ENCODE measurements around the gene ABHD15.

Gene ABHD15

DNA sequence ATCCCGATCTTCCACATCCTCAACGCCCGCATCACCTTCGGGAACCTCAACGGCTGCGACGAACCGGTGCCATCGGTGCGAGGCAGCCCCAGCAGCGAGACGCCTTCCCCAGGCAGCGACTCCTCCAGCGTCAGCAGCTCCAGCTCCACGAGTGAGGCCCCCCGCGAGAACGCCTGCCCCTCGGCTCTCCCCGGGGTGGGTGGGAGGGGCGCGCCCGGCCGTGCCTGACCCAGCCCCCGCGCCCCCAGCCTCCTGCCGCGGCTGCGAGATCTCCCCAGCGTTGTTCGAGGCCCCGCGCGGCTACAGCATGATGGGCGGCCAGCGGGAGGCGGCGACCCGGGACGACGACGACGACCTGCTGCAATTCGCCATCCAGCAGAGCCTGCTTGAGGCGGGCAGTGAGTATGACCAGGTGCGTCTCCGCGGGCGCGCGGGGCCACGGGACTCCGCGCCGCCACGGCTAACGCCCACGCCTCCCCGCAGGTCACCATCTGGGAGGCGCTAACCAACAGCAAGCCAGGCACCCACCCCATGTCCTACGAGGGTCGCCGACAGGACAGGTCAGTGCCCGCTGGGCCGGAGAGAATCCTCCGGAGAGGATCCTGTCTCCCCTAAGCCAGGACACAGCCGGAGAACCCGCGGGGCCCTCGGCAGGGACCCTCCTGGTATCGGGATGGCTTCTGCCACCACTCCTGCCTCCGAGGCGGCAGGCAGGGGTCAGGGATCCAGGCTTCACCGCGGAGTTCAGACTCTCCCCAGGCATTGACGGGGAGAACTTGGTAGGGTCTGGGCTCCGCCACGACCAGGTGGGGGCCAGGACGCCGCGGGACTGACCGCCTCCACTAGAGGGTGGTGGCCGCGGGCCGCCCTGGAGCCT, 45.8 kb upstream of the ABHD15 start:
- no peak for DNase-seq (ENCODE audit: low read depth)
- H3K4me3 ChIP-seq (ENCODE audit: low read depth, low read length): no peak overlapping the region; the same call in 1 of the 2 replicates
- TF ChIP-seq, protein P1, sequence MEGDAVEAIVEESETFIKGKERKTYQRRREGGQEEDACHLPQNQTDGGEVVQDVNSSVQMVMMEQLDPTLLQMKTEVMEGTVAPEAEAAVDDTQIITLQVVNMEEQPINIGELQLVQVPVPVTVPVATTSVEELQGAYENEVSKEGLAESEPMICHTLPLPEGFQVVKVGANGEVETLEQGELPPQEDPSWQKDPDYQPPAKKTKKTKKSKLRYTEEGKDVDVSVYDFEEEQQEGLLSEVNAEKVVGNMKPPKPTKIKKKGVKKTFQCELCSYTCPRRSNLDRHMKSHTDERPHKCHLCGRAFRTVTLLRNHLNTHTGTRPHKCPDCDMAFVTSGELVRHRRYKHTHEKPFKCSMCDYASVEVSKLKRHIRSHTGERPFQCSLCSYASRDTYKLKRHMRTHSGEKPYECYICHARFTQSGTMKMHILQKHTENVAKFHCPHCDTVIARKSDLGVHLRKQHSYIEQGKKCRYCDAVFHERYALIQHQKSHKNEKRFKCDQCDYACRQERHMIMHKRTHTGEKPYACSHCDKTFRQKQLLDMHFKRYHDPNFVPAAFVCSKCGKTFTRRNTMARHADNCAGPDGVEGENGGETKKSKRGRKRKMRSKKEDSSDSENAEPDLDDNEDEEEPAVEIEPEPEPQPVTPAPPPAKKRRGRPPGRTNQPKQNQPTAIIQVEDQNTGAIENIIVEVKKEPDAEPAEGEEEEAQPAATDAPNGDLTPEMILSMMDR (IDR thresholded peaks at IDR 0.05; ENCODE audit: low read depth, low read length, missing control alignments): no peak

DNA sequence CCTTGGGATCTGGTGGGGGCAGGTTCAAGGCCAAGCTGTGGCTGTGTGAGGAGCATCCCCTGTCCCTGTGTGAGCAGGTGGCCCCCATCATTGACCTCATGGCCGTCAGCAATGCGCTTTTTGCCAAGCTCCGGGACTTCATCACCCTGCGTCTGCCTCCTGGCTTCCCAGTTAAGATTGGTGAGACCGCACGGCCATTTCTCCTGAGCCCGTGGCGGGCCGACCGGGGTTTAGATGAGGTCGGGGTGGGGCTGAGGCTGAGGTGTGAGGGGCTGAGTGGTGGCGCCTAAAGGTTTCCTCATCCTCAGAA, 45.2 kb upstream of the ABHD15 start:
- TF ChIP-seq, protein P1 (IDR thresholded peaks at IDR 0.05; ENCODE audit: low read depth, low read length, missing control alignments): no peak
- no peak for DNase-seq (ENCODE audit: low read depth)
- H3K4me3 ChIP-seq (ENCODE audit: low read depth, low read length): no peak overlapping the region

DNA sequence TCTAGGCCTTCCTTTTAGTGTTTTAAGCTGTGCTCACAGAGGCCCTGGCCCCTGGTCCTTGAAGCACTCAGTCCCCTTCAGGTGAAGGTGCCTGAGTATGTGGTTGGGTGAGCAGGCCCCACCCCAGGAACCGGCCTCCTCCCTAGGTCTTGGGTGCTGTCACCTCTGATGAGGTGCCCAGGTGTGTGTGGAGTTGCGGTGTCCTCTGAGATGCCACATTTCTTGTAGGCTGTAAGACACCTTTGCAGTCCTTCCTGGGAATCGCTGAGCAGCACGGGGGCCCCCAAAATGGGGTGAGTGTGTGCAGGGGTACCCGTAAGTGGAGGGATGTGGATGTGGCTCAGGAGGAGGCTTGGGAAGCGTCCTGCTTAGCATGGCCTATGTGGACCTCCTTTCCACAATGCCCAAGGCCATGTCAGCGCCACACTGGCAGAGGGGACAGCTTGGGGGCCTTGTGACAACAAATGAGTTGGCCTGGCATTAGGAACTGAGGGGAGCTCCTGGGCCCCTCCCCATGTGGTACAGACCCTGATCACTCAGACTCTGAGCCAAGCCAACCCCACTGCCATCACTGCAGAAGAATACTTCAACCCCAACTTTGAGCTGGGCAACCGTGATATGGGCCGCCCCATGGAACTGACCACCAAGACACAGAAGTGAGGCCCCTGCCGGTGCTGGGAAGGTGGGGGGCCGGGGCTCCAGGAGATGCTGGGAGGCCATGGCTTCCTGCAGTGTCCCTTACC, 44.7 kb upstream of the ABHD15 start:
- no peak for DNase-seq (ENCODE audit: low read depth)
- H3K4me3 ChIP-seq (ENCODE audit: low read depth, low read length): no peak overlapping the region
- TF ChIP-seq, protein P1 (IDR thresholded peaks at IDR 0.05; ENCODE audit: low read depth, low read length, missing control alignments): no peak

DNA sequence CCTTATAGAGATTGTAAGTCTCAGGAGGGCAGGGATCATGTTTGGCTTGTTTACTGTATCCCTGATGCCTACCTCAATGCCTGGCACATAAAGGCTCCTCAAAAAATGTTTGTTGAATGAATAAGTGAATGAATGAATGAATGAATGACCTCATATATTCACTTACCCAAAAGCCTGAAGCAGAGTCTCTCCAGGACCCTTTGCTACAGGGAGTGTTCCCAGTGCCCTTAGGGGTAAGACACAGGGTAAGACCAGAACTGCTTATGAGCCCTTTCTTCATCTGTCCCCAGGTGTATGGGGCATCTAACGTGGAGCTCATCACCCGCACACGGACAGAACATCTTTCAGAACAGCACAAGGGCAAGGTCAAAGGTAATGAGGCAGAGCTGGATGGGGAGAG, 43.6 kb upstream of the ABHD15 start:
- TF ChIP-seq, protein P1 (IDR thresholded peaks at IDR 0.05; ENCODE audit: low read depth, low read length, missing control alignments): no peak
- no peak overlapping the region for H3K4me3 ChIP-seq (ENCODE audit: low read depth, low read length)
- DNase-seq (ENCODE audit: low read depth): no peak

DNA sequence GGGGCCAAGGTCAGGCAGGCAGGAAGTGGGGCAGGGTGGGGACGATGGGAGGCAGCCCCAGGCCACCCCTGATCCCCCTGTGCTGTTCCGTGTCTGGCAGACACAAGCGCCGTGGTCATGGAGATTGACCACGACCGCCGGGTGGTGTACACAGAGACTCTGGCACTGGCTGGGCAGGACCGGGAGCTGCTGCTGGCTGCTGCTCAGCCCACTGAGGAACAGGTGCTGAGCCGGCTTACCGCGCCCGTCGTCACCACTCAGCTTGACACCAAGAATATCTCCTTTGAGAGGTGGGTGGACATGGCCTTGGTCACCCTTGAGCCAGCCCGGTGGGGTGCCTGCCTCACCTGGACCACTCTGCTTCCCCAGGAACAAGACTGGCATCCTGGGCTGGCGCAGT, 42.1 kb upstream of the ABHD15 start:
- DNase-seq (ENCODE audit: low read depth): no peak
- TF ChIP-seq, protein P1 (IDR thresholded peaks at IDR 0.05; ENCODE audit: low read depth, low read length, missing control alignments): no peak
- no peak overlapping the region for H3K4me3 ChIP-seq (ENCODE audit: low read depth, low read length)

DNA sequence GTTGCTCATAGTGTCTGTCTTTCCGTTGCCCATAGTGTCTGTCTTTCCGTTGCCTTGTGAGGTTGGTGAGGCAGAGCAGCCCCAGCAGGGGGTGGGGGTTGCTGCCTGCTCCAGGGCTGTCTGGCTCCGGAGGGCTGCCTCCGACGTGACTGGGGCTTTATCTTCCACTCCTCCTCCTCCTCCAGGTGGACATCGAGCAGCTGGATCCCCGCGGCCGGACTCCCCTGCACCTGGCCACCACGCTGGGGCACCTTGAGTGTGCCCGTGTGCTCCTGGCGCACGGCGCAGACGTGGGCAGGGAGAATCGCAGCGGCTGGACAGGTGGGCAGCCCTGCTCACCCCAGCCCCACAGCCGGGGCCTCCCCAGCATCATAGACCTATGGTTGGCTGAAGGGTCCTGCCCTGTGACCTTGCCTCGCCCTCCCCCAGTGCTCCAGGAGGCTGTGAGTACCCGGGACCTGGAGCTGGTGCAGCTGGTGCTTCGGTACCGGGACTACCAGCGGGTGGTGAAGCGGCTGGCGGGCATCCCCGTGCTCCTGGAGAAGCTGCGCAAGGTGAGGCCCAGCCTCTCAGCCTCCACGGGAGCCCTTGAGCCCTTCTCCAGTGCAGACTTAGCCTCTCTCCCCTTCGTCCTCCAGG, 40.8 kb upstream of the ABHD15 start:
- TF ChIP-seq, protein P1 (IDR thresholded peaks at IDR 0.05; ENCODE audit: low read depth, low read length, missing control alignments): no peak
- no peak for DNase-seq (ENCODE audit: low read depth)
- no peak overlapping the region for H3K4me3 ChIP-seq (ENCODE audit: low read depth, low read length)
